Esophagus mucosa (tissue), 1 donor: Measurements from ENCODE around the gene PDXK. TPM values are rescaled to one million over a fixed set of nuclear protein-coding genes. Genes with fewer than 3 reads are reported as not detected.
"Not testable (repeated sequence)": the region's sequence is repeated elsewhere in the genome, so short reads cannot be mapped to it uniquely, and the experiment has no call there.

Experiments
- ATAC-seq: fragments of 200-7000 bp; cut with Tn5 transposase; one replicate; pipeline ENCODE4 v1.9.1; 2020
- total RNA-seq: library from RNA; stranded (reverse); gene quantifications from one replicate; pipeline ENCODE4 v1.2.4, GENCODE V29; 2023
- donor health status: DM: yes; HTN: yes; CAD: no.

PDXK gene
- total RNA-seq: 134 TPM

- ATAC-seq: peak; percentile 86
These were observed at the start of gene PDXK for GRCh38 chr21:43718872-43719747. Gene PDXK, plus strand, starts transcription at chr21:43719129. Its CDS starts 166 bp downstream, at chr21:43719295.

GRCh38 chr21:43669828-43670605 is 48.9 kb upstream of the PDXK start:
- no peak for ATAC-seq

GRCh38 chr21:43675871-43676270 is 43.1 kb upstream of the PDXK start:
- no peak for ATAC-seq

- no peak for ATAC-seq
These were observed 42.5 kb upstream of the PDXK start for GRCh38 chr21:43676391-43676790.

- ATAC-seq: no peak
These were observed 39.0 kb upstream of the PDXK start for GRCh38 chr21:43679951-43680350.

- ATAC-seq: not testable (repeated sequence)
These were observed 38.5 kb upstream of the PDXK start for GRCh38 chr21:43680421-43680820.

GRCh38 chr21:43681650-43682049 is 37.3 kb upstream of the PDXK start:
- no peak for ATAC-seq

GRCh38 chr21:43684424-43684823 is 34.5 kb upstream of the PDXK start:
- peak; percentile 41 for ATAC-seq

GRCh38 chr21:43686811-43687565 is 31.9 kb upstream of the PDXK start:
- no peak for ATAC-seq

GRCh38 chr21:43687566-43688399 is 31.1 kb upstream of the PDXK start:
- ATAC-seq: no peak

- no peak for ATAC-seq
These were observed 30.0 kb upstream of the PDXK start for GRCh38 chr21:43688906-43689305.

GRCh38 chr21:43689556-43690337 is 29.2 kb upstream of the PDXK start:
- ATAC-seq: no peak

- no peak for ATAC-seq
These were observed 28.6 kb upstream of the PDXK start for GRCh38 chr21:43690346-43690745.

GRCh38 chr21:43691086-43691795 is 27.7 kb upstream of the PDXK start:
- ATAC-seq: peak; percentile 73

- ATAC-seq: no peak
These were observed 27.1 kb upstream of the PDXK start for GRCh38 chr21:43691801-43692200.

GRCh38 chr21:43692949-43693348 is 26.0 kb upstream of the PDXK start:
- no peak for ATAC-seq

- ATAC-seq: no peak
These were observed 24.9 kb upstream of the PDXK start for GRCh38 chr21:43693981-43694380.

GRCh38 chr21:43694437-43695079 is 24.4 kb upstream of the PDXK start:
- ATAC-seq: no peak

GRCh38 chr21:43696214-43696613 is 22.7 kb upstream of the PDXK start:
- ATAC-seq: peak; percentile 23
